Measurements from ENCODE around the gene HBP1.
"Not testable (repeated sequence)": the region's sequence is repeated elsewhere in the genome, so short reads cannot be mapped to it uniquely, and the experiment has no call there.

Gene HBP1

DNA sequence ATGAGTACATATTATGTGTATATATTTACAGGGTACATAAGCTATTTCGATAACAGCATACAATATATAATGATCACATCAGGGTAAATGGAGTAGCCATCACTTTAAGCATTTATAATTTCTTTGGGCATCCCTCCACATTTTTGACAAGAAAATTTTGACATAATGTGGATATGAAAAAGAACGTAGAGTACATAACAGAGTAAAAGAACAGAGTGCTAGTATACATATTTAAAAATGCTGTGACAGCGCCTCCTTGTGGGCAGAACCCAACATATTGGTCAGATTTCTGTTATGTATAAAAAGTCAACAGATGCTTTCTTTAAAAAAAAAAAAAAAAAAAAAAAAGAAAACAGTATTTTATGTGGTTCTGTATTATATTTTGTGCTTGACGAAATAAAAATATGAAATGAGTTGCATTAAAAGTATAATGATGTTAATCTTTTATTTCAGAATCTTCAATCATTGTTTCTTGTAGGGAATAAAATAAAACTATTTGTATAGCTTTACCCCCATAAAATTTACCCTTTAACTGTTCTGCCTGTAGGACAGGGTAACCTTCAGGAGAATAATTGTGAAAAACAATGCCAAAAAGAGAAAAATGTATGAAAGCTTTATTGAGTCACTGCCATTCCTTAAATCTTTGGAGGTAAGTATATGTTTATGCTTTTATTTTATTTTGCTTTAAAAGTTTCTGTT, 18.3 kb upstream of the HBP1 start:
- DNase-seq = peak; percentile 84
- in situ Hi-C loops (cut with HindIII; ENCODE audit: low pct_ligation_motif_present, low pct_unique_long_range_greater_than_20kb, low sequenced_read_pairs) = no loop called here

DNA sequence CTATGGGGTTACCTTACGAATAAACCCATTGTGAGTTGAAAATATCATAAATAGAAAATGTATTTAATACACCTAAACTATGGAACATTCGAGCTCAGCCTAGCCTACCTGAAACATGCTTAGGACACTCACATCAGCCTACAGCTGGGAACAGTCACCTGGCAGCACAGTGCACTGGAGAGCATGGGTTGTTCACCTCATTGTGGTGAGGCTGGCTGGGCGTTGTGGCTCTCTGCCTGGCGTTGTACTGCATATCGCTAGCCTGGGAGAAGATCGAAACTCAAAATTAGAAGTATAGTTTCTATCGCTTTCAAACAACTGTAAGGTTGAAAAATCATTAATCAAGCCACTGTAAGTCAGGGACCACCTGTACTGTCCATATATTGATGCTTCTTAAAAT, 17.3 kb upstream of the HBP1 start:
- in situ Hi-C loops (cut with HindIII; ENCODE audit: low pct_ligation_motif_present, low pct_unique_long_range_greater_than_20kb, low sequenced_read_pairs) = no loop called here
- DNase-seq = no peak

DNA sequence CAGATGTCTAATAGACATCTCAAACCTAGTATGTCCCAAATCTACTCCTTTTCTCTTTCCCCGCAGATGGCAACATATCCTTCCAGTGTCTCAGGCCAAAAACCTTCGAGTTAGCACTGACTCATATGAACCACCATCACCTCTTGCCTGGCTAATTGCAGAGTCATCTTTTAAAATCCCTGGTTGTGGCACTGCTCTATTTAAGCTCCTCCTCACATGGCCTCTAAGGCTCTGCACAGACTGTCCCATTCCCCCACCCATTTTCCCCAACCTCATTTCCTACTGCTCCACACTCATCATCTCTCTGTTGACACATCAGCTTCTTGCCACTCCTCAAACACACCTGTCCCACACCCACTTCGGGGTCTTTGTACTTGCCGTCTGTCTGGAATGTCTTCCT, 16.8 kb upstream of the HBP1 start:
- in situ Hi-C loops (cut with HindIII; ENCODE audit: low pct_ligation_motif_present, low pct_unique_long_range_greater_than_20kb, low sequenced_read_pairs) = no loop called here
- DNase-seq = peak; percentile 19

DNA sequence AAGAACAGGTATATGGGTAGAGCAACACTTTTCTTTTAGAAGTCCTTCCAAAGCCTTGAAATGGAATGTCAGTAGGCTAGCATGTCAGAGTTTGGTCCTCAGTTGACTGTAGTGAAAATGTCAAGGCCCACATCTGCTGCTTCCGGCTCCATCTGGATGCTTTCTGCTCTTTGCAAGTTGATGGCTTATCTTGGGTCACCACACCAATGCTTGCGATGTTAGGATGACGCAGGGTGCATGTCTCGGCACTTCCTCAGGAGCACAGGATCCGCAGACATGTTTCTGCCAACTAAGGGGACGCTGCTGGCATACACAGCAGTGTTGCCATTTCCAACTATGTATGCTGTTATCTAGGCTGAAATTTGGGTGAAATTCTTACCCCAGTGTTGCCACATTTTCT, 14.0 kb upstream of the HBP1 start:
- in situ Hi-C loops (cut with HindIII; ENCODE audit: low pct_ligation_motif_present, low pct_unique_long_range_greater_than_20kb, low sequenced_read_pairs) = no loop called here

DNA sequence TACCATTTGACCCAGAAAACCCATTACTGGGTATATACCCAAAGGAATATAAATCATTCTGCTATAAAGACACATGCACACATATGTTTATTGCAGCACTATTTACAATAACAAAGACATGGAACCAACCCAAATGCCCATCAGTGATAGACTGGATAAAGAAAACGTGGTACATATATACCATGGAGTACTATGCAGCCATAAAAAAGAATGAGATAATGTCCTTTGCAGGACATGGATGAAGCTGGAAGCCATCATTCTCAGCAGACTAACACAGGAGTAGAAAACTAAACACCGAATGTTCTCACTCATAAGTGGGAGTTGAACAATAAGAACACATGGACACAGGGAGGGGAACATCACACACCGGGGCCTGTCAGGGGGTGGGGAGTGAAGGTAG, 13.1 kb upstream of the HBP1 start:
- in situ Hi-C loops (cut with HindIII; ENCODE audit: low pct_ligation_motif_present, low pct_unique_long_range_greater_than_20kb, low sequenced_read_pairs); DNase-seq: not testable (repeated sequence)

More for the DNA sequence above, 14.0 kb upstream of the HBP1 start:
- no peak for DNase-seq

DNA sequence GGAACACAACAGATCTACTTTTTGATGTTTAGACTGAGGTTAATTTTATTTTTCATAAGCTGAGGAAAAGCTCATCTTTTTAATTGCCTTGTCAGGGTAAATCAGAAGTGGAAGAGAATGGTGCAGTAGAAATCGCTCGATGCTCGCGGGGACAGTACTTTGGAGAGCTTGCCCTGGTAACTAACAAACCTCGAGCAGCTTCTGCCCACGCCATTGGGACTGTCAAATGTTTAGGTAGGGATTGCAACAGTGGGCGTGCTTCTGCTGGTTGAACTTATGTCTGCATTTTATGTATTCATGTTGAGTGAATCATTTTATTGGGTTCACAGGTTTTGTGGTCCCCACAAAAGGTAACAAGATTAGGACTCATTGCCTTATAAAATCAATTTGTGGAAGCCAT, 11.7 kb upstream of the HBP1 start:
- DNase-seq = no peak

DNA sequence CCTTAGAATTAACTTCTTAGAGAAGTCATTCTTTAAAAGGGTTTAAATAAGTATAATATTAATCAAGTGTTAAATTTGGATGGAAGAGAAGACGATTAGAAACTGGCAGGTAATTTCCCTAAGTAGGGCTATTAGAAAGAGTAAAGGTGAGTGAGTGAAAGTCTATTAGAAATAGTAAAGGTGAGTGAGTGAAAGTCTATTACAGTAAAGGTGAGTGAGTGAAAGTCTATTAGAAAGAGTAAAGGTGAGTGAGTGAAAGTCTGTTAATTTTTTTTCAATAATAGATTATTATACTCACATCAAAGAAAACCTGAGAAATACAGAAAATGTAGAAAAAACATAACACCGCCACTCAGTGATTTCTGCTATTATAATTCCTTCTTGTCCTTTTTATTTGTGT, 10.8 kb upstream of the HBP1 start:
- in situ Hi-C loops (cut with HindIII; ENCODE audit: low pct_ligation_motif_present, low pct_unique_long_range_greater_than_20kb, low sequenced_read_pairs) = no loop called here
- no peak for DNase-seq

More for the DNA sequence above, 11.7 kb upstream of the HBP1 start:
- in situ Hi-C loops (cut with HindIII; ENCODE audit: low pct_ligation_motif_present, low pct_unique_long_range_greater_than_20kb, low sequenced_read_pairs) = no loop called here

DNA sequence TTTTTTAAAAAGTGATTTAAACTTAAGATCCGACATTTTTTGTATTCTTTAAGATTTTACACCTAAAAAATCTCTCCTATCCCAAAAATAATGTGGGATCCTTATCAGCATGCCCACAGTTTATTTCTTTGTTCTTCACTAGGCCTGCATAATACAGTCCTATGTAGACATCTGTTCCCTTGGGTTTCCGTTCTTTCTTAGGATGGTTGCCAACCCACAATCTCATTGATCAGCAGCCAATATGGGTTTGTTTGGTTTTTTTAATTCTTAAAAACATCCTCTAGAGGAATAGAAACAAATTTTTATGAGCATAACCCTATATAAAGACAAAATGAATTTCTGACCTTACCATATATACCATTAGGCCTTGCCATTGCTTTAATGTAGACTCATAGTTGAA, 8.4 kb upstream of the HBP1 start:
- in situ Hi-C loops (cut with HindIII; ENCODE audit: low pct_ligation_motif_present, low pct_unique_long_range_greater_than_20kb, low sequenced_read_pairs) = no loop called here
- no peak for DNase-seq

DNA sequence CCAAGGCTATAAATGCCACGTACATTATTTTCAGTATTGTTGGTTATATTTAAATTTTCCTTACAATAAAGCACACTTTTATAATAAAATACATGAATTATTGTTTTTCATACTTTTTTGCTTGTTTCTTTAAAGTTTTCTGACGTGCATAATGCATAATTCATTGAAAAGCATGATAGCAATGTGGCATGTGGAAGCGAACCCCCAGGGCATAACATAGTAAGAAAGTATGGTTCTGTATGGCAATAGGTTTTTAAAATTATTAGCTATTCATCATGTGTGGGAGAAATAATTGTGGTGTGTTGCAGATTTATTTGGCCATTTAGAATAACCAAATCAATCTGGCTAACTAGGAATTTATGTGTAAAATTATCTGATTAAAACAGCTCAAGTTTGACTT, 7.4 kb upstream of the HBP1 start:
- DNase-seq = no peak
- in situ Hi-C loops (cut with HindIII; ENCODE audit: low pct_ligation_motif_present, low pct_unique_long_range_greater_than_20kb, low sequenced_read_pairs) = no loop called here

DNA sequence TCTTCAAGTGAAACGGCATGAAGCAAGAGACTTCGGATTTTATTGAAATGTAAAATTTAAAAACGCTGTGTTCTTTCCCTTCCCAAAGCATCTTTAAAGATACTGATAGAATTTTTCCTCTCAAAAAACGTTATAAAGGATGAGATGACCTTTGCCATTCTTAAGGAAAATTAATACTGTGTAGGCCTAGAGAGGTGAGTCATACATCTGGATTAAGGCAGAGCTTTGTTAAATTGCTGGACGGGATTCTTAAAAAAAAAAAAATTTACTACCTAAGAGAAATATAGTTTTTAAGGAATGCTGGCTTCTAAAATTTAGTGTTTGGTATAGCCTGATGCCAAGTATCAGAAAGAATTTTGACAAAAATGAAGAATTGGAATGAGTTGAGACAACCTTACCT, 6.3 kb upstream of the HBP1 start:
- in situ Hi-C loops (cut with HindIII; ENCODE audit: low pct_ligation_motif_present, low pct_unique_long_range_greater_than_20kb, low sequenced_read_pairs) = no loop called here
- DNase-seq = no peak

DNA sequence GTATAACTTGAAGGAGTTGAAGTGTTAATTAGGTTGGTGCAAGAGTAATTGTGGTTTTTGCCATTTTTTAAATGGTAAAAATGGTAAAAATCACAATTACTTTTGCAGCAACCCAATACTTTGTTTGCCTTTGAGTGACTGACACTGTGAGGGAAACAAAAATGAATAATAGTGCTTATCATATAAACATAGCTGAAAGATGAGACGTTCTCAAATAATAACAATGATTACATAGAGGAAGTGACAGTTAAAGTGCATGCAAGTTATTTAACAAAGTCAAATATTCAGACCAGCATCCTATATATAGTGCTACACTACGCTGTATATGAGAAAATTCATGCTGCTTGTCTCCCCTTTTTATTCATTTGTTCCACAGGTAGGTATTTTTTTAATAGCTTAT, 4.7 kb upstream of the HBP1 start:
- no peak for DNase-seq
- in situ Hi-C loops (cut with HindIII; ENCODE audit: low pct_ligation_motif_present, low pct_unique_long_range_greater_than_20kb, low sequenced_read_pairs) = no loop called here

DNA sequence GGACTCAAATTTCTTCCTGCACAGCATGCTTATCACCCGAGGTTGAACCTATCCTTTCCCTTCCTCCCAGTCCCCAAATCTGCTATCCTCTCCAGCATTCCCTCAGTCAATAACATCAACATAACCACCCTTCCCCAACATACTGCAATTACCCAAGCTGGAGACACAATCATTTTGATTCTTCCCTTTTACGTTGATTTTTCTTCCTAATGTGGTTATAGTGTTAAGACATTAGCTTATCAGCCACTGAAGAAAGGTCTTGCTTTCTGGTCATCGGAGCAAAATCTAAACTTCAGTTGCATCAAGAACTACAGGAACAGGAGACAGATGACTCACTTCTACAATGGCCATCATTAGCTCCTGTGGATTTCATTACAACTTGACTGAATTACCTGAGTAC, 3.5 kb upstream of the HBP1 start:
- in situ Hi-C loops (cut with HindIII; ENCODE audit: low pct_ligation_motif_present, low pct_unique_long_range_greater_than_20kb, low sequenced_read_pairs) = no loop called here

DNA sequence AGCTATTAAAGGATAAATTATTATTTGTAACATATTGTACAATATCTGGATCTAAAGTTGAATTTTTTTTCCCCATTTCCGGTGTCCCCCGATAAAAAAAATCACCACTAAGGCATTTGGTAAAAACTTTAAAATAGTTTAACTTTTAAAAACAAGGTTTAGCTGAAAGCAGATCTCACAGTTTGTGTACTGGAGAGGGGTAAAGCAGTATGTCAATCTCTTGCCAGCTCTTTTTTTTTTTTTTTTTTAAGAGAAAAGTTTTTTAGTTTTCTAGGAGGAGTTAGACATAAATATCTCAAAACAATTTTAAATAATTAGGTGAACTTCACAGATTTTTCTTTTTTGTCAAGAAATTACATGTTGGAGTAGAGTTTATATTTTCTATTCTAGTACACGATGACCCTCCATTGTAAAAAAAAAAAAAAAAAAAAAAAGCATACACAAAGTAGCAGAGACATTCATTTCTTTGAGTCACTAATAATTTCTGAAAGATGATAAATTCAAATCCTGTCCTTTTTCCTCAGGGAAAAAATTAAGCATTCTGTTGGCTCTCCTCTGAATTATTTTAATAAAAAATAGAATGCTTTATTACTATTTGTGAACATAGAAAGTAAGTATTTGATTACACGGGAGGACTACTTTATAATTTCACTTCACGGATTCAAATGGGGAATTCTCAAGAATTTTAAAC, 1.9 kb upstream of the HBP1 start:
- in situ Hi-C loops (cut with HindIII; ENCODE audit: low pct_ligation_motif_present, low pct_unique_long_range_greater_than_20kb, low sequenced_read_pairs) = no loop called here
- no peak for DNase-seq

More for the DNA sequence above, 3.5 kb upstream of the HBP1 start:
- no peak for DNase-seq

DNA sequence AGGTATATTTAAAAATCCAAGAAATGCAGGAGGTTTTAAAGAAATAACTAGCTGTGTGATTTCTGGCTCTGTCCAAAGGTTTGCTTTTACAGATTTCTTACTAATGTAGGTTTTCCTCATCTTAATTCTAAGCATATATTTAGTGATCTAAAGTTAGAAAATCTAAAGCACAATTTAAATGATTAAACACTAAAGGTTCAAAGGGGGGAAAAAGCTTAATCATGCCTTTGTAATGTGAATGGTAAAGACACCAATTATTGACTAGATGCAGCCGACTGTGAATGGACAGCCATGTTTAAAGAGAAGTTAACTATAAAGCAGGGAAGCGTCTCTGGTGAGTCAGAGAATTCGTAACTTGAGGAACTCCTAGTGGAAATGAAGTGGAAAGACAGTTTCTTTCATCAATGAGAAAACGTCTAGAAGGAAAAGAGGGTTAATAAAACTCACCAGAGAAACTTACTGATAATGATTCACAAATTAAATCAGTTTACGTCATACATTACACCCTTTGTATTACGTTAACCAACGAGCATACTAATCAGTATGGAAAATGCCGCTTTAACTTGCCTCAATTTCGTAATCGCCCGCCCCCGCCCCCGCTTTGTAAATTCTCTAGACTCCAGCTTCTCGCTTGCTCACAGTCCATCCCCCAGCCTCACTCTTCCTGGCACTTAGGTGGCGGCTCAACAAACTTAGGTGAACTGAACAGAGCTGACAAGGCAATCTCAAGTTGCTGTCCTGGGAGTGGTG, 1.1 kb upstream of the HBP1 start:
- peak; percentile 95 for DNase-seq
- in situ Hi-C loops (cut with HindIII; ENCODE audit: low pct_ligation_motif_present, low pct_unique_long_range_greater_than_20kb, low sequenced_read_pairs) = no loop called here

DNA sequence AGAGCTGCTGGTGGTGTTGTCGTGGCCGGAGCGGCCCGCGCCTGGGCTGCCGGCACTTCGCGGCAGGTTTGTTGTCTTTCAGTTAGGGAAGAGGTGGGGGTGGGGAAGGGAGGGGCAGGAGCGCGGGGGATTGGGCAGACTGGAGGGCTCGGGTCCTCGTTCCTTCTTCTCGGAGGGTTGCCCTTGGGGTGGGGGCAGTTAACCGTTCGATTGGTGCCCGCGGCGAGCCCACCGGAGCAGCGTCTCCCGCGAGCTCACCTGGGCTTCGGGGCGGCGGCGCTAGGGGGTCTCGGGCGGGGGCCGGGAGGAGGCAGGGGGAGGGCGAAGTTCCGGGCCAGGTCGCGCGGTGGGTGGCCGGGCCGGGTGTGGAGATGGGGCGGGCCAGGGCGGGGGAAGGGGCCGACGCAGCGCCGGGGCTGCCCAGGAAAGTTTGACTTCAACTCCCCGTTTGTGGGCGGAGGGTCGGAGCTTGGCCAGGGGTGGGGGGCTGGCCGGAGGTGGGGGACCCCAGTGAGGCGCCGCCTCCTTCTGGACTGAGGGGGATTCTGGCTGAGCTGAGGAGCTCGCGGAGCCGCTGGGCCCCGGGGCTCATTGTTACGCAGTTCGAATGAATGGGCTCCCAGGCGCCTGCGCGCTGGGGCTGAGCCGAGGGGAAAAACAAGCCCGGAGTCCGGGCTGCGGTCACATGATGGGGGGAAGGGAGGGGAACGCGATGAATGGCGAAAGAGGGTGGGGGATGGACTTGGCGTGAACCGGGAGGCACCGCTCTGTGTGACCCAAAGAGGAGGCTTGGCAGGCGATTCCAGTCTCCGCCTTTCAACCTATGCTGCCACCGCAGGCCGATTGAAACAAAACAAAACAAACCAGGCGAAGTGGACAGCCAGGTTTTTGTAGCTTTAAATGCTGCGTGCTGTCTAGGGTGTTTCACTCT, 582 bp downstream of the HBP1 start:
- DNase-seq = peak; percentile 99
- in situ Hi-C loops (cut with HindIII; ENCODE audit: low pct_ligation_motif_present, low pct_unique_long_range_greater_than_20kb, low sequenced_read_pairs) = no loop called here

DNA sequence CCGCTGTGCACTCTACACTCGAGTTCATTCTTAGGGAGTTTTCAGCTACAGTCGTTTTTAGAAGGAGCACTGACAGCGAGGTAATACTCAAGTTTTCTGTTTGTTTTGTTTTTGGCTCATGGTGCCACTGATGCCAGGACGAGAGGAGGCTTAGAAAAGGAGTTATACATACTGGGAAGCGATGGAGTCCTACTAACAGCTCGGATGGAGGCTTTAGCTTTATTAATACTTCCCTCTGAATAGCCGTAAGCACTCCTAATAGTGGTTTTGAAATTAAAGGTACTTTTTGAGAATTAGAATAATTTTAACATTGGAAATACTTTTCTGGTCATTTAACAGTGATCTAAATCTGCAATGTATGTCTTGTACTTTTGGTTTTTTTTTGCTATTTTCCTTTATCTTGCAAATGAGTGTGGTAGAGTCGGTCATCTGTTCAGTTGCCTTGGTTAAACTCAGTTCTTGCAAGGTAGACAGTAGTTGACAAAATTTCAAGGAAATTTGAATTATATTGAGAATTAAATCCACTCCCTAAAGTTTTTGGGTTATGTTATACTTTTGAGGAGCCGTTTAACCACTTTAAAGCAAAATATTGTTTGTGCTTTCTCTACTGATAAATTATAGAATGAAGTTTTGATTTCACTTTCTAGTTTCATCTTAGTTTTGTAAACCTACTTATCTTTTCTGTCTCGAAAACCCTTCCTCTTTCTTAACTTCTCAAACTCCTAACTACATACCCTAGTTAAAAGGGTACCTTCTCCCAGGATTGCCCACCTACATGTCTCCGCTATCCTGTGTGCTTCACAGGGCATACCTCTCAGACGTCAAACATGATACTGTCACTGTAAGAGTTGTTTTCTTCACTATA, 1.5 kb downstream of the HBP1 start:
- peak; percentile 20 for DNase-seq
- in situ Hi-C loops (cut with HindIII; ENCODE audit: low pct_ligation_motif_present, low pct_unique_long_range_greater_than_20kb, low sequenced_read_pairs) = no loop called here

DNA sequence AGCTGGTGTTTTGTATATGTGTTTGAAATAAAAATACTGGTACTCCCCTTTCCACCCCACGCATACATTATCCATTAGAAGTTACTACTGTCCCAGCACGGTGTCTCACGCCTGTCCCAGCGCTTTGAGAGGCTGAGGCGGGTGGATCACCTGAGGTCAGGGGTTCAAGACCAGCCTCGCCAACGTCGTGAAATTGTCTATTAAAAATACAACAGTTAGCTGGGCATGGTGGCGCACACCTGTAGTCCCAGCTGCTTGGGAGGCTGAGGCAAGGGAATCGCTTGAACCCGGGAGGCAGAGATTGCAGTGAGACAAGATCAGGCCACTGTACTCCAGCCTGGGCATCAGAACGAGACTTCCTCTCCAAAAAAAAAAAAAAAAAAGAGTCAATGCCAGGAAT, 2.7 kb downstream of the HBP1 start:
- in situ Hi-C loops (cut with HindIII; ENCODE audit: low pct_ligation_motif_present, low pct_unique_long_range_greater_than_20kb, low sequenced_read_pairs) = no loop called here
- no peak for DNase-seq
